ENCODE results near the gene XKR3.
"Not testable (repeated sequence)": the region's sequence is repeated elsewhere in the genome, so short reads cannot be mapped to it uniquely, and the experiment has no call there.

The XKR3 gene

DNA sequence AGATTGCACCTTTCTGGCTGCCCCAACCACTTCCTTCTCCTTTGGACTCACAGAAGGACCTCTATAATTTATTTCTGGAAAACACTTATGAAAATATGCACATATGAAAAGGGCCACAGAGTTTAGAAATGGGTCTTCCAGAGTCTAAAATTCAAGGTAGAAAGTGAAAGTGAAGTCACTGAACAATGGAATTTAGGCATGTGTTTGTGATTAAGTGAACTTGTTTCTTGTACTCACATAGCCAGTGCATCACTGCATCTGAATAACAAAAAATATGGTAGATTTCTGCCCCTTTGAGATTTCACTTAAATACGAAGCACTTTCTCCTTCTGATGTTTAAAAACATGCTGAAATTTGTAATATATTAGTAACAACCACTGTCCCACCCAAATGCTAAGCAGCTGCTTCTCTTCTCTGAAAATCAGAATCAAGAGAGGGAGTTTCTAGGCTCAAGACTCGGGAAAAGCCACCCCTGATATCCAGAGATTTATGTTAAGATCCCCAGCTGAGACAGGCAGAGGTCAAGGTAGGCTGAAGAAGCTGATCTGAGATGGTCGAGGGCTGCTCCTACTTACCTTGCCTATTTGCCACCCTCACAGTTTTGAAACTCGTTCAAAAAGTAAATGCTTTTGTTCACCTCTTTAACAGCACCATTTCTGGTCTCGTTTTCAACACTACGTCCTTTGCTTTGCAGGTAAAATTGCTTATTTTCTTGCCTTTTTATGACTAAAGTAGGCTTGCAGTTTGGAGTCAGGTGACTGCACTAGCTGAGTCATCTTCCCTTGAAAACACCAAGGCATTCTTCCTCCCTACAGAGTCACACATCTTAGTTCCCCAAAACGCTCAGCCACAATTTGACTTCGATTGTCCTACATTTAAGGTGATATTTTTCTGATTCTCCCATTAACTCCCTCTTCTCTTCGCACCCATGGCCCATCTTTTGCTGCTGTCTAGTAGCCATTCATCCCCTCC lies at the start of gene XKR3:
TSS of gene XKR3 (minus strand) at position 696 of the 972 bp plus-strand sequence. CDS start 17,338 bp downstream, outside the sequence.
- no peak for DNase-seq (ENCODE audit: extremely low spot score)
- TF ChIP-seq, protein P1, sequence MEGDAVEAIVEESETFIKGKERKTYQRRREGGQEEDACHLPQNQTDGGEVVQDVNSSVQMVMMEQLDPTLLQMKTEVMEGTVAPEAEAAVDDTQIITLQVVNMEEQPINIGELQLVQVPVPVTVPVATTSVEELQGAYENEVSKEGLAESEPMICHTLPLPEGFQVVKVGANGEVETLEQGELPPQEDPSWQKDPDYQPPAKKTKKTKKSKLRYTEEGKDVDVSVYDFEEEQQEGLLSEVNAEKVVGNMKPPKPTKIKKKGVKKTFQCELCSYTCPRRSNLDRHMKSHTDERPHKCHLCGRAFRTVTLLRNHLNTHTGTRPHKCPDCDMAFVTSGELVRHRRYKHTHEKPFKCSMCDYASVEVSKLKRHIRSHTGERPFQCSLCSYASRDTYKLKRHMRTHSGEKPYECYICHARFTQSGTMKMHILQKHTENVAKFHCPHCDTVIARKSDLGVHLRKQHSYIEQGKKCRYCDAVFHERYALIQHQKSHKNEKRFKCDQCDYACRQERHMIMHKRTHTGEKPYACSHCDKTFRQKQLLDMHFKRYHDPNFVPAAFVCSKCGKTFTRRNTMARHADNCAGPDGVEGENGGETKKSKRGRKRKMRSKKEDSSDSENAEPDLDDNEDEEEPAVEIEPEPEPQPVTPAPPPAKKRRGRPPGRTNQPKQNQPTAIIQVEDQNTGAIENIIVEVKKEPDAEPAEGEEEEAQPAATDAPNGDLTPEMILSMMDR (IDR thresholded peaks at IDR 0.05; ENCODE audit: control extremely low read depth, extremely low read depth, low read depth, missing control alignments) = no peak
- ChIA-PET POLR2A (no interaction called here), CTCF (no interaction called here)

DNA sequence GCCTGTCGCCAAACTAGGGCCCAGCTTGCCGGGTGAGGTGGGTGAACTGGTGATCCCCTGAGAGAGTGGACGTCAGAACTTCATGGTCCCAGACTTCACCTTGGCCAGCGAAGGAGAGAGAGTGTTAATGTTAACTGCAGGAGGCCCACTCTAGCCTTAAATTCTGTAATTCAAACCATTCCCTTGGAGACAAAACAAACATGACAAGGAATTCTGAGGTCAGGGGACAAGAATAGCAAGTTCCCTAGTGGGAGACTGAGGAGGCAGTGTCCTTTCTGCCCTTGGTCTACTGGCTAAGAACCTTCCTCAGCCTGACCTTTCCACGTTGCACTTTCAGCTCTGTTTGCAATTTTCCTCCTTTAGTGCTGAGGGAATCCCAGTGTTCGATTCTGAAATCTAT lies 44.4 kb upstream of the XKR3 start:
- CTCF ChIA-PET = not testable (repeated sequence)

DNA sequence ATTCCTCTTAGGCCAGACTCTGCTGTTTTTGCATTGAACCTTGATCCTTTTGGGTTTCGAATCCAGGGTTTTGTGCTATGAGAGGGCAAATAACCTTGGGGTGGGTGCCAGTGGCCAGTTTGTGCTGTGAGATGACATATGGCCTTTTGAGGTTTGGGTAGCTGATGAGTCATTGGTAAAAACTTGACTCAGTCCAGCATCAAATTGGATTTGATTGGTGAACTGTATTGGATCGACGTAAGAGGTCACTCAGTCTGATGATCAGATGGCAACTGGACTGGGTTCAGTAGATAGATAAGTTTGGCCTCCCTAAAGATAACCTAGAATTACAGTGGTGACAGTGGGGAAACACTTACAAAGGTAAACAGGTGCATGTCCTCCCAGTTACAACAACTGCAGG lies 41.0 kb upstream of the XKR3 start:
- no peak for DNase-seq (ENCODE audit: extremely low spot score)
- CTCF ChIA-PET = no interaction called here
- POLR2A ChIA-PET = no interaction called here
- TF ChIP-seq, protein P1 (IDR thresholded peaks at IDR 0.05; ENCODE audit: control extremely low read depth, extremely low read depth, low read depth, missing control alignments) = no peak

More for the DNA sequence above, 44.4 kb upstream of the XKR3 start:
- DNase-seq (ENCODE audit: extremely low spot score); POLR2A ChIA-PET: not testable (repeated sequence)

DNA sequence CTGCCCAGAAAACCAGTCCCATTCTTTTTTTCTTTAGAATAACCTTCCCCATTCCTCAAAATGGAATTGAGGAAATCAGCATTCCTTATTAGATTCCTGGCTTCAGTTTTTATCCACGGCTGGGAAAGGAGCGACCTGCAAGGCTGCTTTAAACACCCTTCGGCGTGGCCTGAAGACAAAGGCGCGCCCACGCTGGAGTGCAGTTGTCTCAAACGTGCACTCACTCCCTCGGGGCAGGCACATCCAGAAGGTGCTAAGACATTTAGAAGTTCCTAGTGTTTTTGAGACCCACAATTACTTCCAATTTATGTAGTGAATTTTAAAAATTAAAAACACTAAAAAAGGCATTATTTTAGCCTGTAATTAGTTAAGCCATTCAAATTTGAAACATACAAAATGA lies 31.6 kb upstream of the XKR3 start:
- CTCF ChIA-PET; POLR2A ChIA-PET; DNase-seq (ENCODE audit: extremely low spot score): not testable (repeated sequence)

DNA sequence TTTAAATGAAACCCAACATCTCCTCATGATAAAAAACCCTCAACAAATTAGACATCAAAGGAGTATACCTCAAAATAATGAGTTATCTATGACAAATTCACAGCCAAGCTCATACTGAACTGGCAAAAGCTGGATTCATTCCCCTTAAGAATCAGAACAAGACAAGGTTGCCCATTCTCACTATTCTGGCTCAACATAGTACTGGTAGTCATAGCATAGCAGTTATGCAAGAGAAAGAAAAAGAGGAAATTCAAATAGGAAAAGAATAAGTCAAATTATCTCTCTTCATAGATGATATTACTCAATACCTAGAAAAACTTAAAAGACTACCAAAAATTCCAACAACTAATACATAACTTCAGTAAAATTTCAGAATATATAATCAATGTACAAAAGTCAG lies 29.4 kb upstream of the XKR3 start:
- DNase-seq (ENCODE audit: extremely low spot score) = no peak
- CTCF ChIA-PET = no interaction called here
- TF ChIP-seq, protein P1 (IDR thresholded peaks at IDR 0.05; ENCODE audit: control extremely low read depth, extremely low read depth, low read depth, missing control alignments) = no peak
- POLR2A ChIA-PET = no interaction called here

DNA sequence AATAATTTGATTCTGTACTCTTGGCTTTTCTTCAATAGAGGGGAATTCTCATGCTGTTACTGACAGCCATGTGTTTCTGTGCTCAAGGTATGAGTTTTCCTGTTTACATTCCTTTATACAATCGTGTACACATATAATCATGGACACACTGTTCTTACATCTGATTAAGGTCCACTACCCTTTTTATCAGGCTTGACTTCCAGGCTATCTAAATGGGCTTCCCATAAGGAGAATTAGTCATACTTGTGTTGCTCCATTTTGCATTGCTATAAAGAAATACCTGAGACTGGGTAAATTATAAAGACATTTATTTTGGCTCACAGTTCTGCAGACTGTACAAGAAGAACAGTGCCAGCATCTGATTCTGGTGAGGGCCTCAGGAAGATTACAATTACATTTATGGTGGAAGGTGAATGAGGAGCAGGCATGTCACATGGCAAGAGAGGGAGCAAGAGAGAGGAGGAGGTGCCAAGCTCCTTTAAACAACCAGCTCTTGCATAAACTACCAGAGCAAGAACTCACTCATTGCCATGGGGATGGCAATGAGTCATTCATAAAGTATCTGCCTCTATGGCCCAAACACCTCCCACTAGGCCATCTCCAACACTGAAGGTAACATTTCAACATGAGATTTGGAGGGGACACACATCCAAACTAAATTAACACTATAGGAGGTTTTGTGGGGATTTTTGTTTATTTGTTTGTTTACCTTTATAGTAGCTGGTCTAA lies 26.2 kb upstream of the XKR3 start:
- not testable (repeated sequence) for DNase-seq (ENCODE audit: extremely low spot score)

DNA sequence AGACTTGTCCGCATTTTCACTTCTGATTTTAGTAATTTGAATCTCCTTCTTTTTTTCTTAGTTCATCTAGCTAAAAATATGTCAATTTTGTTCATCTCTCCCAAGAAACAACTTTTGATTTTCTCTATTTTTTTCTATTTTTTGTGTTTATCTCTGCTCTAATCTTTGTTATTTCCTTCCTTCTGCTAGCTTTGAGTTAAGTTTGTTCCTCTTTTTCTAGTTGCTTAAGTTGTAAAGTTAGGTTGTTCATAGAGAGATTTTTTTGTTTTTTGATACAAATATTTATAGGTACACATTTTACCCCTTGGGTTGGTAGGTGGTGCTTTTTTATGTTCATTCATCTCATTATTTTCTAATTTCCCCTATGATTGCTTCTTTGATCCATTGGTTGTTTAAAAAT lies 22.1 kb upstream of the XKR3 start:
- ChIA-PET POLR2A (no interaction called here), CTCF (no interaction called here)
- DNase-seq (ENCODE audit: extremely low spot score) = no peak
- TF ChIP-seq, protein P1 (IDR thresholded peaks at IDR 0.05; ENCODE audit: control extremely low read depth, extremely low read depth, low read depth, missing control alignments) = no peak

More for the DNA sequence above, 26.2 kb upstream of the XKR3 start:
- POLR2A ChIA-PET, CTCF ChIA-PET: not testable (repeated sequence)

DNA sequence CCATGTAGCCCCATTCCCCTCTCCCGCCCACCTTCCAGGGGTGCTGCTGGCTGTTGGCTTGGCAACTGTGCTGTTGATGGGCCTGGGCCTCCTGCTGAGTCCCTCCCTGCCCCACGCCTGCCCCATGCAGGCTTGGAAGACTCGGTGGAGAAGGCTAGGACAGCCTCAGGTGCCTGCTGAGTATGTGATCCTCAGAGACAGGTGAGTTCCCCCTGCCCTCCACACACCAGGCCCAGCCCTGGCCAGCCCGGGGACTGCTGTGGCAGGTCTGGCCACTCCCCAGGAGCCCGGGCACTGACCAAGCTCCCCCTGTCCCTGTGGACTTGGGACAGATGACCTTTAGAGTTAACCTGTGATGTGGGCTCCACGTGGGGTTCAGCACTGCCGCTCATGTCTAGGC lies 20.7 kb upstream of the XKR3 start:
- CTCF ChIA-PET = no interaction called here
- POLR2A ChIA-PET = no interaction called here
- no peak for DNase-seq (ENCODE audit: extremely low spot score)
- TF ChIP-seq, protein P1 (IDR thresholded peaks at IDR 0.05; ENCODE audit: control extremely low read depth, extremely low read depth, low read depth, missing control alignments) = no peak

All from GM10248 (cell line).